ENCODE measurements around the gene RBBP8NL. TPM values are rescaled to one million over a fixed set of nuclear protein-coding genes. Genes with fewer than 3 reads are reported as not detected.

Gene RBBP8NL
- polyA plus RNA-seq, 2 of the 4 experiments (the other 2 are of a cell fraction) = not detected

GRCh38 chr20:62464425-62464770 lies 37.1 kb upstream of the RBBP8NL start:
- ChIA-PET POLR2A (no interaction called here), CTCF (no interaction called here)
- H3K4me2 ChIP-seq = no peak overlapping the region
- no peaks in the 10 kb centered on the region for H3K4me1 ChIP-seq
- H3K9me3 ChIP-seq = no peaks in the 10 kb centered on the region
- DNase-seq (ENCODE audit: low read depth in 1 of 2, low spot score in 1 of 2) (no peak), FAIRE-seq (no peak), ATAC-seq (no peak)
- WGBS (ENCODE audit: missing lambda C conversion rate) = 72% methylated on average over 5 of the region's 10 CpGs
- no peak for TF ChIP-seq HEYL (CRISPR knock-in tag; IDR thresholded peaks at IDR 0.05)
- no peak for TF ChIP-seq HES2 (IDR thresholded peaks at IDR 0.05)
- TF ChIP-seq CBX8 (IDR thresholded peaks at IDR 0.05) = no peak
- TF ChIP-seq PHF8 (IDR thresholded peaks at IDR 0.05; ENCODE audit: borderline replicate concordance, low read depth) = no peak
- no peak for TF ChIP-seq RAD21 (conservative IDR thresholded peaks at IDR 0.05 in 1 of 2, IDR thresholded peaks at IDR 0.05 in 1 of 2)
- no peak for TF ChIP-seq MAX (IDR thresholded peaks at IDR 0.05)
- TF ChIP-seq HOXB13 (CRISPR knock-in tag; IDR thresholded peaks at IDR 0.05; ENCODE audit: low read depth) = no peak
- TF ChIP-seq USF2 (IDR thresholded peaks at IDR 0.05) = no peak
- no peak for TF ChIP-seq ATOH8 (CRISPR knock-in tag; IDR thresholded peaks at IDR 0.05; ENCODE audit: low read depth)
- no peak for TF ChIP-seq HOXB5 (CRISPR knock-in tag; IDR thresholded peaks at IDR 0.05)
- TF ChIP-seq MAFK (IDR thresholded peaks at IDR 0.05; ENCODE audit: partially characterized antibody) = no peak
- TF ChIP-seq HDAC2 (IDR thresholded peaks at IDR 0.05) = no peak
- no peak for TF ChIP-seq NPAS2 (CRISPR knock-in tag; IDR thresholded peaks at IDR 0.05; ENCODE audit: borderline replicate concordance)
- TF ChIP-seq HMGXB4 (CRISPR knock-in tag; IDR thresholded peaks at IDR 0.05; ENCODE audit: borderline replicate concordance) = no peak
- no peak for TF ChIP-seq FOXS1 (CRISPR knock-in tag; IDR thresholded peaks at IDR 0.05)
- no peak for TF ChIP-seq EP300 (IDR thresholded peaks at IDR 0.05)
- TF ChIP-seq RNF2 (IDR thresholded peaks at IDR 0.05; ENCODE audit: borderline replicate concordance, low read depth) = no peak
- TF ChIP-seq EHMT2 (IDR thresholded peaks at IDR 0.05; ENCODE audit: low read depth) = no peak
- TF ChIP-seq POLR2AphosphoS2 (conservative IDR thresholded peaks at IDR 0.05; ENCODE audit: low read length) = no peak
- no peak overlapping the region for H3K4me3 ChIP-seq
- no peak overlapping the region for H3K27ac ChIP-seq

- WGBS (ENCODE audit: missing lambda C conversion rate) = 83% methylated on average over 25 of the region's 25 CpGs
- FAIRE-seq (no peak), DNase-seq (ENCODE audit: low read depth in 1 of 2, low spot score in 1 of 2) (no peak), ATAC-seq (no peak)
- Histone ChIP-seq H3K27ac (no peak overlapping the region), H3K4me3 (no peak overlapping the region), H3K4me1 (no peaks in the 10 kb centered on the region), H3K9me3 (no peaks in the 10 kb centered on the region), H3K4me2 (no peak overlapping the region)
- CTCF ChIA-PET = no interaction called here
- POLR2A ChIA-PET = no interaction called here
- TF ChIP-seq E2F6 (IDR thresholded peaks at IDR 0.05; ENCODE audit: borderline replicate concordance, low read depth) (no peak), HOXA7 (CRISPR knock-in tag; IDR thresholded peaks at IDR 0.05) (no peak), RARB (CRISPR knock-in tag; IDR thresholded peaks at IDR 0.05) (no peak), RNF2 (IDR thresholded peaks at IDR 0.05; ENCODE audit: borderline replicate concordance, low read depth) (no peak), BHLHE40 (IDR thresholded peaks at IDR 0.05; ENCODE audit: low read depth, low read length) (no peak), HOXB13 (CRISPR knock-in tag; IDR thresholded peaks at IDR 0.05; ENCODE audit: low read depth) (no peak), KDM1A (IDR thresholded peaks at IDR 0.05; ENCODE audit: low read depth) (no peak), ZSCAN20 (CRISPR knock-in tag; IDR thresholded peaks at IDR 0.05) (no peak), FOSB (CRISPR knock-in tag; IDR thresholded peaks at IDR 0.05) (no peak), CHD2 (IDR thresholded peaks at IDR 0.05; ENCODE audit: low read length, partially characterized antibody) (no peak), HEYL (CRISPR knock-in tag; IDR thresholded peaks at IDR 0.05) (no peak), TP53 (CRISPR knock-in tag; IDR thresholded peaks at IDR 0.05) (no peak), REST (IDR thresholded peaks at IDR 0.05) (no peak), ZNF302 (CRISPR knock-in tag; IDR thresholded peaks at IDR 0.05) (no peak)
Measured at GRCh38 chr20:62463651-62464424, 36.5 kb upstream of the RBBP8NL start.
